HepG2 (cell line): ENCODE measurements around the gene CCL22. TPM values are rescaled to one million over a fixed set of nuclear protein-coding genes. Genes with fewer than 3 reads are reported as not detected.

Experiments
- ATAC-seq: fragments of 200-7000 bp; cut with Tn5 transposase; 3 replicates; pipeline ENCODE4 v1.9.1; 2020; ENCODE audit warnings: mild to moderate bottlenecking, moderate library complexity
- BruUV-seq: library from RNA; stranded (reverse); fragments of 400-500 nt; replicated peaks from 2 replicates; lab custom pipeline; 2021; lab: Mats Ljungman, UMichigan
- CTCF ChIA-PET: fragments of 300-600 bp; formaldehyde crosslinking; extraction: SDS; loops from one replicate; lab custom pipeline; 2021; ENCODE audit warnings: low total read pairs, inconsistent platforms, low intra/inter-chr PET ratio; lab: Yijun Ruan, JAX
- POLR2A ChIA-PET: fragments of 350-600 bp; sonication (Branson Sonifier 250); formaldehyde crosslinking; loops from one replicate; lab custom pipeline; 2020; ENCODE audit warnings: antibody characterized with exemption, inconsistent platforms; lab: Yijun Ruan, JAX
- DNase-seq: peaks from one replicate; pipeline ENCODE4 v3.0.0-alpha.2; 2015; ENCODE audit warnings: low spot score
- FAIRE-seq: peaks from 3 replicates; lab custom pipeline; 2011; peaks lifted over from hg19 to GRCh38; lab: Jason Lieb, UNC
- H2AFZ ChIP-seq: one replicate; pipeline ENCODE4 v1.6.1; 2011; ENCODE audit warnings: low read length, inconsistent platforms
- H3K27ac ChIP-seq: fragments of 300-600 bp; 3 replicates; pipeline ENCODE4 v1.8.0; 2011; ENCODE audit warnings: mixed run types, mild to moderate bottlenecking, mixed read lengths, low read length, inconsistent platforms; ENCODE audit not compliant: insufficient read depth; ENCODE audit errors: extremely low read length
- H3K27me3 ChIP-seq, 2 experiments: fragments of 200-600 bp in 1 of 2; 2 replicates in 1 of 2; 3 replicates in 1 of 2; pipeline versions ENCODE4 v1.6.0 to v1.8.0; 2011; ENCODE audit warnings: low read length in 2 of 2, mild to moderate bottlenecking in 2 of 2, moderate library complexity in 2 of 2, inconsistent platforms in 1 of 2; ENCODE audit not compliant: insufficient read depth in 2 of 2, control insufficient read depth in 1 of 2
- H3K36me3 ChIP-seq, 2 experiments: fragments of 200-600 bp in 1 of 2; replicated peaks in 1 of 2; 2 replicates in 1 of 2; 3 replicates in 1 of 2; pipeline versions ENCODE4 v1.5.1 to v1.8.0; 2011; ENCODE audit warnings: low read length in 2 of 2, inconsistent platforms in 1 of 2; ENCODE audit not compliant: insufficient read depth in 2 of 2, control insufficient read depth in 1 of 2
- H3K4me1 ChIP-seq: 2 replicates; pipeline ENCODE4 v1.5.1; 2012; ENCODE audit warnings: low read length, inconsistent platforms; ENCODE audit not compliant: insufficient read depth
- H3K4me2 ChIP-seq: 2 replicates; pipeline ENCODE4 v1.6.0; 2011; ENCODE audit warnings: low read depth, low read length, inconsistent platforms
- H3K4me3 ChIP-seq, 3 experiments: fragments of 200-600 bp in 1 of 3; sonication (generic), shearing (Covaris generic) in 1 of 3; replicated peaks in 1 of 3; 2 replicates each; pipeline ENCODE4 v1.5.1; 2011 to 2016; ENCODE audit warnings: low read length in 3 of 3, inconsistent platforms in 2 of 3, low read depth in 2 of 3, mild to moderate bottlenecking in 2 of 3, control low read depth in 1 of 3, mixed read lengths in 1 of 3; ENCODE audit not compliant: insufficient read depth in 1 of 3
- H3K79me2 ChIP-seq: one replicate; pipeline ENCODE4 v1.6.1; 2011; ENCODE audit warnings: low read length, inconsistent platforms; ENCODE audit not compliant: insufficient read depth
- H3K9ac ChIP-seq: 2 replicates; pipeline ENCODE4 v1.6.0; 2011; ENCODE audit warnings: mild to moderate bottlenecking, low read depth, low read length, inconsistent platforms; ENCODE audit not compliant: insufficient read depth
- H3K9me3 ChIP-seq: 2 replicates; pipeline ENCODE4 v1.5.1; 2012; ENCODE audit warnings: mild to moderate bottlenecking, low read length
- H4K20me1 ChIP-seq: 2 replicates; pipeline ENCODE4 v1.6.0; 2011; ENCODE audit warnings: inconsistent platforms, mild to moderate bottlenecking, low read length, moderate library complexity; ENCODE audit not compliant: insufficient read depth
- CTCF ChIP-seq: sonication (generic); formaldehyde crosslinking; IDR thresholded peaks from 2 replicates; pipeline ENCODE4 v1.5.0; 2020; ENCODE audit warnings: mild to moderate bottlenecking, missing genetic modification reagents, moderate library complexity
- DNMT3B ChIP-seq: conservative IDR thresholded peaks from 2 replicates; pipeline ENCODE4 v1.6.1; 2016; ENCODE audit warnings: missing biosample characterization, control low read depth
- FOXO1 ChIP-seq: sonication (generic); formaldehyde crosslinking; IDR thresholded peaks from 2 replicates; pipeline ENCODE4 v1.4.0; 2020; ENCODE audit warnings: missing genetic modification reagents
- NFE2L2 ChIP-seq: fragments of 150-350 bp; IDR thresholded peaks from 2 replicates; pipeline ENCODE4 v1.6.1; 2014; ENCODE audit warnings: low read length
- TAF1 ChIP-seq: sonication (generic); formaldehyde crosslinking; IDR thresholded peaks from 2 replicates; pipeline ENCODE4 v1.4.0; 2020; ENCODE audit warnings: missing genetic modification reagents
- TP53 ChIP-seq: sonication (generic); formaldehyde crosslinking; conservative IDR thresholded peaks from 2 replicates; pipeline ENCODE4 v1.4.0; 2020; ENCODE audit warnings: missing genetic modification reagents
- ZNF256 ChIP-seq: sonication (generic); formaldehyde crosslinking; conservative IDR thresholded peaks from 2 replicates; pipeline ENCODE4 v1.4.0; 2020; ENCODE audit warnings: missing genetic modification reagents
- ZNF329 ChIP-seq: sonication (generic); formaldehyde crosslinking; IDR thresholded peaks from 2 replicates; pipeline ENCODE4 v1.9.0; 2021; ENCODE audit warnings: low read depth, mild to moderate bottlenecking, missing genetic modification reagents
- ZNF652 ChIP-seq: IDR thresholded peaks from 2 replicates; pipeline ENCODE4 v1.6.1; 2016; ENCODE audit warnings: low read depth, borderline replicate concordance
- ZSCAN9 ChIP-seq: IDR thresholded peaks from 2 replicates; pipeline ENCODE4 v1.6.1; 2016; ENCODE audit warnings: borderline replicate concordance
- WGBS: methylation state at CpG from one replicate; pipeline ENCODE4 v1.1.6; 2017; ENCODE audit warnings: low lambda C conversion rate; 5-methylcytosine and 5-hydroxymethylcytosine counted together
- in situ Hi-C: cut with HindIII; loops from 2 replicates; pipeline ENCODE4 v1.10.0; 2017; ENCODE audit warnings: low pct_unique_long_range_greater_than_20kb; ENCODE audit not compliant: extremely low pct_ligation_motif_present
- intact Hi-C: fragments of 100-400 bp; cut with micrococcal nuclease; formaldehyde crosslinking; loops from one replicate; pipeline ENCODE4 v1.10.0; 2022; ENCODE audit not compliant: unreplicated experiment
- polyA plus RNA-seq, 8 experiments: library from polyadenylated mRNA; depleted of rRNA in 3 of 8; stranded (reverse) in 7 of 8; unstranded in 1 of 8; fragments of >200 nt; fragmentation: Illumina TruSeq in 4 of 8; extraction: Trizol in 4 of 8; gene quantifications; 2 replicates each; pipeline versions ENCODE4 v1.2.1 to v1.2.3, GENCODE V29; 2011 to 2016; ENCODE audit warnings: low read depth in 4 of 8, missing spikeins in 1 of 8, mixed read lengths in 1 of 8; ENCODE audit not compliant: insufficient read depth in 1 of 8
- total RNA-seq, 5 experiments: library from RNA; depleted of rRNA; stranded (reverse); fragments of >200 nt; fragmentation: Illumina TruSeq; extraction: Trizol; gene quantifications; 2 replicates each; pipeline ENCODE4 v1.2.3, GENCODE V29; 2016; ENCODE audit warnings: low read depth in 1 of 5
- TF ChIP-seq, protein P1 (sequence below): sonication (generic); formaldehyde crosslinking; IDR thresholded peaks from 2 replicates; pipeline ENCODE4 v1.5.0; 2020; ENCODE audit warnings: missing genetic modification reagents
- TF ChIP-seq, protein P2 (sequence below): sonication (generic); formaldehyde crosslinking; IDR thresholded peaks from 2 replicates; pipeline ENCODE4 v1.4.0; 2020; ENCODE audit warnings: missing genetic modification reagents, mild to moderate bottlenecking, borderline replicate concordance

The CCL22 gene
- total and polyA plus RNA-seq, 2 of the 13 experiments (the other 11 are each of a cell fraction or from before 2014, with no cell fraction given) = not detected

- ChIA-PET POLR2A (interaction anchor here (2.2 kb wide), 1 partner anchor 39 kb away, joined by 7 read pairs; the partner anchor contains the start of gene CX3CL1), CTCF (interaction anchor here (1.3 kb wide), 1 partner anchor 107 kb away, joined by 3 read pairs; no protein-coding TSS in a partner anchor)
- Histone ChIP-seq H3K9ac (no peak overlapping the region), H3K36me3 (no peaks in the 10 kb centered on the region), H3K9me3 (no peaks in the 10 kb centered on the region), H3K4me2 (no peak overlapping the region), H3K79me2 (no peaks in the 10 kb centered on the region), H2AFZ (no peak overlapping the region), H3K27me3 (peaks cover 10 to 55% of the 10 kb centered on the region in 2 experiments; a peak in 4 of 5 replicates), H3K4me1 (peaks cover 28% of the 10 kb centered on the region), H3K27ac (no peak overlapping the region), H3K4me3 (no peak overlapping the region), H4K20me1 (no peaks in the 10 kb centered on the region)
- WGBS = 22% methylated on average over 6 of the region's 12 CpGs
- no peak for ATAC-seq
- DNase-seq = no peak
- BruUV-seq = no TSS peak
- intact Hi-C loops = loop anchor here (10.0 kb wide), 1 partner anchor 327 kb away; no protein-coding TSS in a partner anchor
- TF ChIP-seq ZNF329 (CRISPR knock-in tag) (no peak), CTCF (CRISPR knock-in tag) (0 out of 2 replicates have a peak, but pooled peaks have one; percentile 27)
- FAIRE-seq = no peak
- in situ Hi-C loops = no loop called here
Measured at GRCh38 chr16:57411362-57411976, 52.9 kb downstream of the CCL22 start.

DNA sequence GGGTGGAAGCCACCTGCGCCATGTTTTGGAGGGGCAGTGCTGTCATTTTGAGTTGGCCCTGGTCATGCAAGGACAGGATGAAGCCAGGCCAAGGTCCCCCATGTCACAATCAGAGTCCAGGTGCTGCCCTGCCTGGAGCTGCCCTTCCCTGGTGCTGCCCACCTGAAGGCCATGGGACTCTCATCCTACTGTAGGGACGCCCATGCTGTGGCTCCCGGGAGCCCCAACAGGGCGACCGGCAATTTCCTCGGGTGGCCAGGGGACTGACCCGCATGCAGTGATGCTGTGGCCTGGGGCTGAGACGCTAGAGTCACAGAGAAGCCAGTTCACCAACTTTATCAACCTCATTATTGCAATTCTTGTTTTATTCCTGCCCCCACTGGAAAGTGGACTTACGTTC lies 54.0 kb downstream of the CCL22 start:
- Histone ChIP-seq H4K20me1 (no peaks in the 10 kb centered on the region), H3K27me3 (peaks cover 10 to 55% of the 10 kb centered on the region in 2 experiments; a peak in 4 of 5 replicates), H3K9me3 (no peaks in the 10 kb centered on the region), H3K36me3 (no peaks in the 10 kb centered on the region), H3K4me1 (peaks cover 39% of the 10 kb centered on the region), H3K9ac (no peak overlapping the region), H2AFZ (no peak overlapping the region), H3K4me2 (no peak overlapping the region), H3K4me3 (no peak overlapping the region), H3K27ac (no peak overlapping the region), H3K79me2 (no peaks in the 10 kb centered on the region)
- in situ Hi-C loops (no loop called here), intact Hi-C loops (loop anchor here (10.0 kb wide), 1 partner anchor 328 kb away; no protein-coding TSS in a partner anchor)
- CTCF ChIA-PET = no interaction called here
- POLR2A ChIA-PET = interaction anchor here (0.6 to 2.2 kb wide), 2 partner anchors 40 to 109 kb away, joined by 4 to 7 read pairs; partner anchors contain the start of gene CX3CL1
- ATAC-seq = no peak
- FAIRE-seq = no peak
- no peak for DNase-seq
- no TSS peak for BruUV-seq
- WGBS = 45% methylated on average over 4 of the region's 9 CpGs
- TF ChIP-seq ZNF256 (no peak), TAF1 (CRISPR knock-in tag) (no peak), TP53 (no peak), DNMT3B (CRISPR knock-in tag) (no peak), FOXO1 (CRISPR knock-in tag) (no peak), ZSCAN9 (CRISPR knock-in tag) (no peak), ZNF652 (no peak), NFE2L2 (no peak)
- TF ChIP-seq, protein P1, sequence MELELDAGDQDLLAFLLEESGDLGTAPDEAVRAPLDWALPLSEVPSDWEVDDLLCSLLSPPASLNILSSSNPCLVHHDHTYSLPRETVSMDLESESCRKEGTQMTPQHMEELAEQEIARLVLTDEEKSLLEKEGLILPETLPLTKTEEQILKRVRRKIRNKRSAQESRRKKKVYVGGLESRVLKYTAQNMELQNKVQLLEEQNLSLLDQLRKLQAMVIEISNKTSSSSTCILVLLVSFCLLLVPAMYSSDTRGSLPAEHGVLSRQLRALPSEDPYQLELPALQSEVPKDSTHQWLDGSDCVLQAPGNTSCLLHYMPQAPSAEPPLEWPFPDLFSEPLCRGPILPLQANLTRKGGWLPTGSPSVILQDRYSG = no peak
- TF ChIP-seq, protein P2, sequence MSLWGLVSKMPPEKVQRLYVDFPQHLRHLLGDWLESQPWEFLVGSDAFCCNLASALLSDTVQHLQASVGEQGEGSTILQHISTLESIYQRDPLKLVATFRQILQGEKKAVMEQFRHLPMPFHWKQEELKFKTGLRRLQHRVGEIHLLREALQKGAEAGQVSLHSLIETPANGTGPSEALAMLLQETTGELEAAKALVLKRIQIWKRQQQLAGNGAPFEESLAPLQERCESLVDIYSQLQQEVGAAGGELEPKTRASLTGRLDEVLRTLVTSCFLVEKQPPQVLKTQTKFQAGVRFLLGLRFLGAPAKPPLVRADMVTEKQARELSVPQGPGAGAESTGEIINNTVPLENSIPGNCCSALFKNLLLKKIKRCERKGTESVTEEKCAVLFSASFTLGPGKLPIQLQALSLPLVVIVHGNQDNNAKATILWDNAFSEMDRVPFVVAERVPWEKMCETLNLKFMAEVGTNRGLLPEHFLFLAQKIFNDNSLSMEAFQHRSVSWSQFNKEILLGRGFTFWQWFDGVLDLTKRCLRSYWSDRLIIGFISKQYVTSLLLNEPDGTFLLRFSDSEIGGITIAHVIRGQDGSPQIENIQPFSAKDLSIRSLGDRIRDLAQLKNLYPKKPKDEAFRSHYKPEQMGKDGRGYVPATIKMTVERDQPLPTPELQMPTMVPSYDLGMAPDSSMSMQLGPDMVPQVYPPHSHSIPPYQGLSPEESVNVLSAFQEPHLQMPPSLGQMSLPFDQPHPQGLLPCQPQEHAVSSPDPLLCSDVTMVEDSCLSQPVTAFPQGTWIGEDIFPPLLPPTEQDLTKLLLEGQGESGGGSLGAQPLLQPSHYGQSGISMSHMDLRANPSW = no peak
